NK-92 (cell line): ENCODE measurements around the gene DNAH14.

Source experiments
- DNase-seq: peaks from one replicate; lab custom pipeline; 2025; ENCODE audit not compliant: unreplicated experiment; lab: John Stamatoyannopoulos, UW

The DNAH14 gene

DNA sequence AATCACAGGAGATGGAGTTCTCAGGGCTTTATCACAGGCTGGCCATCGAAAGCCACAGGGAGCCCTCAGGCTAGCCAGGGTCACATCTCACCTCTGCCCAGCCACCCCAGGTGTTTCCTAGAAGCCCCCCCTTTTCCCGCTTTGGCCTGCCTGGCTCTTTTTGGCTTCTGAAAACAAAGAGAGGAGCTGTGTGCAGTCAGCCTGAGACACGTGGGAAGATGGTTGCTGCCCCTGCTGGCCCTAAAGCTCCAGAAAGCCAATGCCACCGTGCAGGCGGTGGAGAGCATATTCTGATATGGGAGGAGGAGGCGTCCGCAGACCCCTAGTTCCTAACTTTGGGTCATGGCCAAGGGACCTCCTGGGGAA is 517.1 kb downstream of the DNAH14 start:
- no peak for DNase-seq

DNA sequence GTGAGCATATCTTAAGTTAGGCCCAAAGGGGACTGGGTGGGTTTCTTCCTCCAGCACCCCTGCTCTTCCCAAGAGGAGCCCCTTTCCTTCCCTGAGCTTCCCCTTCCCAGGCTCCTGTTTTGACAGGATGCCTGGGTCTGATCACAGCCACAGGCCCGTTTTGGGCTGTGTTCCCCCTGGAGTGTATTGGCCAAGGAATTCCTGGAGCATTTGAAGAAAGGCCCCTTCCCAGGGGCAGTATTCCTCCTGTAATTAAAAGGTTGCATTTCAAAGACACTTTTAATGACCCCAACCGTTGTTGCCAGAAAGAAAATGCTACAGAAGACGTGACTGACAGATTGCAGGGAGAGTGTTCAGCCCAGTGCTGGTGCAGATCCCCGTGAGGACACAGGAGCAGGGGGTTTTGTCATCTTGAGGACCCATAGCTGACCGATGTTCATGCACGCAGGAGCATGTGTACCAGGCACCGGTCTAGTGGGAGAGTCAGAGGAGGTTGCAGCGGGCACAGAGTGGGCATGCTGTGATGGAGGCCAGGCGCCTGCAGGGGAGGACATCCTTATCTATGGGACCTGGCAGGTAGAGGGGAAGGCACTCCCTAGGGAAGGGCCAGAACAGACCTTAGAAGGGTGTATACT is 517.6 kb downstream of the DNAH14 start:
- no peak for DNase-seq

DNA sequence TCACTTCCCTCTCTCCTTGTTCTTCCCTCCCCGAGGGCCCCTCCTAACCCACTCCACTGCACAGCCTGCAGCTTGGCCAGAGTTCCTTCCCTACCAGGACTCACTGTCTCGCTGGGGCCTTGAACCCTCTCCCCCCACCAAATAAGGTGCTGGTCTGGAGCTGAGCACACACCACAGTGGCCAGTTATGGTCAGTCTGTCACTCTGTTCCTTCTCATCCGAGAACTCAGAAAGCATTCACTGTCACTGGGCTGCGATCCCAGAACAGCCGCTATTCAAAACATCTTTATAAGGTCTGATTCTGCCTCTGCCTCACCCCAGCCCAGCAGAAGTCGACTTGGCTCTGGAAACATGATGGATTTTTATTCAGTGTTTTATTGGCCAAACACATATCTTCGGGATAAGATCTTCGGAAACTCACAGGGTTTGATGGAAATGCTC is 518.2 kb downstream of the DNAH14 start:
- DNase-seq: no peak

DNA sequence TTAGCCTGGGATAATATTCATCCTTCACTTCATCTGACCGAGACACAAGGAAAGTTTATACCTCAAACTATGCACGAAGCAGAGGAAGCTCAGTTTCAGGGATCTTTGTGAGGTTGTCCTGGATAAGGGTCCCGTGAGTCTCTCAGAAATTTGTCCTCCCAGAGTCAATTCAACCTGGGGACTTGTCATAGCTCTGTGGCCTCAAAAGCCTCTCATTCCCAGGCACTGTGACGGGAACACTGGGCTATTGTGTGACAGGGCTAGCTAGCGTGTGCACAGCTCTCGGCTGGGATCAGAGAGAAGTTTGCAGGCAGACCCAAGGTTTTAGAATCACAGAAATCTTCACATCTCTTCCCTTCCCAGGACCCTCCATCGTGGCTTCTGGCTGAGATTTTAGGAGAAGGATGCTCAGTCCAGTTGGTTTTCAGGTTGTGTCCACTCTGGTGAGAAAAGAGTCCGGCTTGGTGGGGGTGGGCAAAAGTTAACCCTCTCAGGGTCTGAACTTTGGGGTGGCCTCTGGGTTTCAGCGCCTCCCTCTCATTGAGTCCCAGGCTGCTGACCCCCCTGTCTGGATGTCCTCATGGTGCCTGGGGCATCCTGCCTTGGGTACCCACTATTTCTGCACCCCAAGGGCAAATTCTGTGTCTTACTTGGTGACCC is 518.8 kb downstream of the DNAH14 start:
- DNase-seq: no peak
